Ascending aorta (tissue), 2 donors: ENCODE measurements around the gene RPLP2. TPM values are rescaled to one million over a fixed set of nuclear protein-coding genes. Genes with fewer than 3 reads are reported as not detected.

Experiments
- DNase-seq, 2 donors: peaks; one replicate each; pipeline ENCODE4 v3.0.0-alpha.2; 2019; ENCODE audit warnings: low spot score in 2 of 2
- H3K27ac ChIP-seq, 2 donors: fragments of 200-600 bp; sonication (generic); one replicate each; pipeline ENCODE4 v1.5.1; 2016 to 2017; ENCODE audit warnings: mild to moderate bottlenecking in 1 of 2
- H3K27me3 ChIP-seq: fragments of 200-600 bp; sonication (generic); one replicate; pipeline ENCODE4 v1.5.1; 2017
- H3K36me3 ChIP-seq, 2 donors: fragments of 200-600 bp; sonication (generic); one replicate each; pipeline ENCODE4 v1.5.1; 2016
- H3K4me1 ChIP-seq, 2 donors: fragments of 200-600 bp; sonication (generic); one replicate each; pipeline ENCODE4 v1.5.1; 2016 to 2017; ENCODE audit warnings: mild to moderate bottlenecking in 1 of 2
- H3K4me3 ChIP-seq, 2 donors: fragments of 200-600 bp; sonication (generic); one replicate each; pipeline ENCODE4 v1.5.1; 2016 to 2017; ENCODE audit warnings: mild to moderate bottlenecking in 1 of 2
- H3K9me3 ChIP-seq, 2 donors: fragments of 200-600 bp; sonication (generic); one replicate each; pipeline ENCODE4 v1.5.1; 2016
- intact Hi-C: fragments of 100-400 bp; cut with DNase I; formaldehyde crosslinking; loops from one replicate; pipeline ENCODE4 v1.15.1; 2023
- total RNA-seq: library from RNA; depleted of rRNA; stranded (reverse); fragments of >200 nt; gene quantifications from one replicate; pipeline ENCODE4 v1.1.0, GENCODE V29; 2016
- TF ChIP-seq, protein P1 (sequence below), 3 experiments: fragments of 200-600 bp in 2 of 3; fragments of 450-650 bp in 1 of 3; sonication (generic) in 2 of 3; IDR thresholded peaks; one replicate each; pipeline ENCODE4 v1.5.1; 2016 to 2019; ENCODE audit warnings: antibody characterized with exemption in 3 of 3, mild to moderate bottlenecking in 1 of 3, moderate library complexity in 1 of 3

RPLP2 gene
- total RNA-seq, 1 donor from 2014 or later: 897 TPM

- no peak for DNase-seq
- no peaks in the 10 kb centered on the region for H3K9me3 ChIP-seq
- no peaks in the 10 kb centered on the region for H3K27me3 ChIP-seq
- no peak overlapping the region for H3K4me3 ChIP-seq
- H3K36me3 ChIP-seq: peaks cover 70 to 85% of the 10 kb centered on the region in 2 donors
- no peak overlapping the region for H3K27ac ChIP-seq
- intact Hi-C loops: no loop called here
- H3K4me1 ChIP-seq: no peaks in the 10 kb centered on the region
- TF ChIP-seq, protein P1, sequence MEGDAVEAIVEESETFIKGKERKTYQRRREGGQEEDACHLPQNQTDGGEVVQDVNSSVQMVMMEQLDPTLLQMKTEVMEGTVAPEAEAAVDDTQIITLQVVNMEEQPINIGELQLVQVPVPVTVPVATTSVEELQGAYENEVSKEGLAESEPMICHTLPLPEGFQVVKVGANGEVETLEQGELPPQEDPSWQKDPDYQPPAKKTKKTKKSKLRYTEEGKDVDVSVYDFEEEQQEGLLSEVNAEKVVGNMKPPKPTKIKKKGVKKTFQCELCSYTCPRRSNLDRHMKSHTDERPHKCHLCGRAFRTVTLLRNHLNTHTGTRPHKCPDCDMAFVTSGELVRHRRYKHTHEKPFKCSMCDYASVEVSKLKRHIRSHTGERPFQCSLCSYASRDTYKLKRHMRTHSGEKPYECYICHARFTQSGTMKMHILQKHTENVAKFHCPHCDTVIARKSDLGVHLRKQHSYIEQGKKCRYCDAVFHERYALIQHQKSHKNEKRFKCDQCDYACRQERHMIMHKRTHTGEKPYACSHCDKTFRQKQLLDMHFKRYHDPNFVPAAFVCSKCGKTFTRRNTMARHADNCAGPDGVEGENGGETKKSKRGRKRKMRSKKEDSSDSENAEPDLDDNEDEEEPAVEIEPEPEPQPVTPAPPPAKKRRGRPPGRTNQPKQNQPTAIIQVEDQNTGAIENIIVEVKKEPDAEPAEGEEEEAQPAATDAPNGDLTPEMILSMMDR (IDR thresholded peaks at IDR 0.05): no peak
Observed at GRCh38 chr11:763549-764321, 46.0 kb upstream of the RPLP2 start.

- H3K4me3 ChIP-seq: no peak overlapping the region
- no peak overlapping the region for H3K27ac ChIP-seq
- no peak for DNase-seq
- no peaks in the 10 kb centered on the region for H3K4me1 ChIP-seq
- H3K27me3 ChIP-seq: no peaks in the 10 kb centered on the region
- TF ChIP-seq, protein P1 (IDR thresholded peaks at IDR 0.05): no peak
- intact Hi-C loops: no loop called here
- H3K9me3 ChIP-seq: no peaks in the 10 kb centered on the region
- peaks cover 66 to 77% of the 10 kb centered on the region in 2 donors for H3K36me3 ChIP-seq
Observed at GRCh38 chr11:764322-765024, 45.3 kb upstream of the RPLP2 start.

DNA sequence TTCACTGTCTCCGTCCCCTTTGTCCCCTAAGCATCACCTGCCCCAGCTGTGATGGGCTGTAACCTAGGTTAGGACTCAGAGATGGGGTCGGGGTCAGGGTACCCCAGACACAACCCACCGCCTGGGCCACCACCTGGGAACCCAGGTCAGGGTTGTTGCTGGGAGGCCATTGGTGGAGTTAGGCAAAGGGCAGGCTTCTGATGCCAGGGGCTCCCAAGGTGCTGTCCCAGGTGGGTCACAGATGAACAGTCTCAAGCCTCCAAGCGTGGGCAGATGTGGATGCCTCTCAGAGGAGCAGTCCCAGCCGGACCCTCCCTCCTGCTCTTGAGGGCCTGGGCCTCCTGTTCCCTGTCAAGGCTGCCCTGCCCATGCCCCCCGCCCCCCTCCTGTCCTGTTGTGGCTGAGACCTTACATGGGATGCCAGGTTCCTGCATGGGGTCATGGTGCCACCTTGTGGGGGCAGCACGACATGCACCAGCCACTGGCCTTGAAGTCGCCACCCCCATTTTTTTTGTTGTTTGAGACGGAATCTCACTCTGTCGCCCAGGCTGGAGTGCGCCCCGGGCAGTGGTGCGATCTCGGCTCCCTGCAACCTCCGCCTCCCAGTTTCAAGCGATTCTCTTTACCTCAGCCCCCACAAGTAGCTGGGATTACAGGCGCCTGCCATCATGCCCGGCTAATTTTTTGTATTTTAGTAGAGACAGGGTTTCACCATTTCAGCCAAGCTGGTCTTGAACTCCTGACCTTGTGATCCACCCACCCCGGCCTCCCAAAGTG is 44.6 kb upstream of the RPLP2 start:
- Histone ChIP-seq H3K9me3 (no peaks in the 10 kb centered on the region), H3K36me3 (peaks cover 61 to 75% of the 10 kb centered on the region in 2 donors), H3K27me3 (no peaks in the 10 kb centered on the region), H3K4me1 (no peaks in the 10 kb centered on the region), H3K4me3 (no peak overlapping the region), H3K27ac (no peak overlapping the region)
- intact Hi-C loops: no loop called here
- TF ChIP-seq, protein P1 (IDR thresholded peaks at IDR 0.05): peak; percentile 51 to 71 (median 66)
- no peak for DNase-seq

GRCh38 chr11:765802-766091 is 44.0 kb upstream of the RPLP2 start:
- H3K27me3 ChIP-seq: no peaks in the 10 kb centered on the region
- H3K4me1 ChIP-seq: no peaks in the 10 kb centered on the region
- H3K4me3 ChIP-seq: no peak overlapping the region
- H3K36me3 ChIP-seq: peaks cover 61 to 75% of the 10 kb centered on the region in 2 donors
- no peak for DNase-seq
- intact Hi-C loops: no loop called here
- H3K27ac ChIP-seq: no peak overlapping the region
- TF ChIP-seq, protein P1 (IDR thresholded peaks at IDR 0.05): no peak
- no peaks in the 10 kb centered on the region for H3K9me3 ChIP-seq

- Histone ChIP-seq H3K9me3 (no peaks in the 10 kb centered on the region), H3K27ac (no peak overlapping the region), H3K36me3 (peaks cover 61 to 77% of the 10 kb centered on the region in 2 donors), H3K27me3 (no peaks in the 10 kb centered on the region), H3K4me3 (no peak overlapping the region), H3K4me1 (no peaks in the 10 kb centered on the region)
- DNase-seq: no peak
- TF ChIP-seq, protein P1 (IDR thresholded peaks at IDR 0.05): no peak
- intact Hi-C loops: no loop called here
Observed at GRCh38 chr11:766106-766935, 43.4 kb upstream of the RPLP2 start.
